K562 (cell line): ENCODE measurements around the gene ZFPM1.

ENCODE experiments used
- CTCF ChIP-seq, 3 experiments: IDR thresholded peaks in 2 of 3; conservative IDR thresholded peaks in 1 of 3; 2 replicates each; pipeline ENCODE4 v1.5.1; 2011 to 2012; ENCODE audit warnings: low read length in 3 of 3, mild to moderate bottlenecking in 3 of 3, control low read depth in 2 of 3, improper control_type of control experiment in 1 of 3, inconsistent platforms in 1 of 3, low read depth in 1 of 3, mixed read lengths in 1 of 3, moderate library complexity in 1 of 3; ENCODE audit not compliant: insufficient read depth in 2 of 3
- GMEB1 ChIP-seq: fragments of 250-450 bp; sonication (Bioruptor Pico); IDR thresholded peaks from 2 replicates; pipeline ENCODE4 v1.4.0; 2020; ENCODE audit warnings: mild to moderate bottlenecking
- KLF10 ChIP-seq: fragments of 250-450 bp; sonication (Bioruptor Pico); IDR thresholded peaks from 2 replicates; pipeline ENCODE4 v1.6.1; 2021; ENCODE audit warnings: matching md5 sums
- MTA2 ChIP-seq: fragments of 450-650 bp; IDR thresholded peaks from 2 replicates; pipeline ENCODE4 v1.6.1; 2016; ENCODE audit warnings: low read depth
- POLR2A ChIP-seq: fragments of 450-650 bp; conservative IDR thresholded peaks from 2 replicates; pipeline ENCODE4 v1.6.1; 2016
- POLR2AphosphoS5 ChIP-seq: IDR thresholded peaks from 2 replicates; pipeline ENCODE4 v1.6.1; 2011; ENCODE audit warnings: mild to moderate bottlenecking, low read depth, low read length, moderate library complexity; ENCODE audit not compliant: control insufficient read depth, insufficient read depth
- RB1 ChIP-seq: fragments of 450-650 bp; IDR thresholded peaks from 2 replicates; pipeline ENCODE4 v1.6.1; 2017; ENCODE audit warnings: low read depth, mild to moderate bottlenecking
- RCOR1 ChIP-seq, 2 experiments: IDR thresholded peaks; 2 replicates each; pipeline ENCODE4 v1.6.1; 2012; ENCODE audit warnings: low read depth in 2 of 2, low read length in 2 of 2, borderline replicate concordance in 1 of 2, improper control_type of control experiment in 1 of 2
- TRIM24 ChIP-seq, 2 experiments: fragments of 450-650 bp; IDR thresholded peaks; 2 replicates each; pipeline ENCODE4 v1.6.1; 2016
- ZNF431 ChIP-seq: sonication (generic); formaldehyde crosslinking; IDR thresholded peaks from 2 replicates; pipeline ENCODE4 v1.8.0; 2022; ENCODE audit warnings: mild to moderate bottlenecking, missing genetic modification reagents
- TF ChIP-seq, protein P1 (sequence below): fragments of 450-650 bp; formaldehyde crosslinking; IDR thresholded peaks from 2 replicates; pipeline ENCODE4 v1.4.0; 2022; ENCODE audit warnings: missing genetic modification characterization

GRCh38 chr16:88444826-88445582 is 8.1 kb upstream of the ZFPM1 start:
- TF ChIP-seq KLF10 (CRISPR knock-in tag) = no peak
- no peak for TF ChIP-seq POLR2AphosphoS5
- TF ChIP-seq TRIM24 (IDR thresholded peaks at IDR 0.05) = no peak
- no peak for TF ChIP-seq MTA2
- peak; percentile 17 to 31 (median 29); a peak in 2 of 6 replicates for TF ChIP-seq CTCF (IDR thresholded peaks at IDR 0.05 in 2 of 3, conservative IDR thresholded peaks at IDR 0.05 in 1 of 3; ENCODE audit: insufficient read depth in 2 of 3, low read depth in 1 of 3, low read length in 3 of 3)
- TF ChIP-seq, protein P1, sequence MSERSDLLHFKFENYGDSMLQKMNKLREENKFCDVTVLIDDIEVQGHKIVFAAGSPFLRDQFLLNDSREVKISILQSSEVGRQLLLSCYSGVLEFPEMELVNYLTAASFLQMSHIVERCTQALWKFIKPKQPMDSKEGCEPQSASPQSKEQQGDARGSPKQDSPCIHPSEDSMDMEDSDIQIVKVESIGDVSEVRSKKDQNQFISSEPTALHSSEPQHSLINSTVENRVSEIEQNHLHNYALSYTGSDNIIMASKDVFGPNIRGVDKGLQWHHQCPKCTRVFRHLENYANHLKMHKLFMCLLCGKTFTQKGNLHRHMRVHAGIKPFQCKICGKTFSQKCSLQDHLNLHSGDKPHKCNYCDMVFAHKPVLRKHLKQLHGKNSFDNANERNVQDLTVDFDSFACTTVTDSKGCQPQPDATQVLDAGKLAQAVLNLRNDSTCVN (CRISPR knock-in tag) = no peak
- no peak for TF ChIP-seq POLR2A
- no peak for TF ChIP-seq ZNF431 (CRISPR knock-in tag)
- TF ChIP-seq GMEB1 (CRISPR knock-in tag) = no peak
- 0 out of 4 replicates have a peak, but pooled peaks of 1 of the 2 experiments have one; percentile 15 for TF ChIP-seq RCOR1 (IDR thresholded peaks at IDR 0.05; ENCODE audit: borderline replicate concordance in 1 of 2, low read depth in 2 of 2, low read length in 2 of 2)
- TF ChIP-seq RB1 = no peak
